Measurements from ENCODE around the gene PTPRA.
"Not testable (repeated sequence)": the region's sequence is repeated elsewhere in the genome, so short reads cannot be mapped to it uniquely, and the experiment has no call there.

- not testable (repeated sequence) for TF ChIP-seq POLR2A (IDR thresholded peaks at IDR 0.05; ENCODE audit: low read depth); EP300 (IDR thresholded peaks at IDR 0.05)
- TF ChIP-seq, protein P1, sequence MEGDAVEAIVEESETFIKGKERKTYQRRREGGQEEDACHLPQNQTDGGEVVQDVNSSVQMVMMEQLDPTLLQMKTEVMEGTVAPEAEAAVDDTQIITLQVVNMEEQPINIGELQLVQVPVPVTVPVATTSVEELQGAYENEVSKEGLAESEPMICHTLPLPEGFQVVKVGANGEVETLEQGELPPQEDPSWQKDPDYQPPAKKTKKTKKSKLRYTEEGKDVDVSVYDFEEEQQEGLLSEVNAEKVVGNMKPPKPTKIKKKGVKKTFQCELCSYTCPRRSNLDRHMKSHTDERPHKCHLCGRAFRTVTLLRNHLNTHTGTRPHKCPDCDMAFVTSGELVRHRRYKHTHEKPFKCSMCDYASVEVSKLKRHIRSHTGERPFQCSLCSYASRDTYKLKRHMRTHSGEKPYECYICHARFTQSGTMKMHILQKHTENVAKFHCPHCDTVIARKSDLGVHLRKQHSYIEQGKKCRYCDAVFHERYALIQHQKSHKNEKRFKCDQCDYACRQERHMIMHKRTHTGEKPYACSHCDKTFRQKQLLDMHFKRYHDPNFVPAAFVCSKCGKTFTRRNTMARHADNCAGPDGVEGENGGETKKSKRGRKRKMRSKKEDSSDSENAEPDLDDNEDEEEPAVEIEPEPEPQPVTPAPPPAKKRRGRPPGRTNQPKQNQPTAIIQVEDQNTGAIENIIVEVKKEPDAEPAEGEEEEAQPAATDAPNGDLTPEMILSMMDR (IDR thresholded peaks at IDR 0.05): not testable (repeated sequence)
Measured at GRCh38 chr20:2895154-2895553, 21.9 kb downstream of the PTPRA start.

Measured in esophagus muscularis mucosa (tissue), 4 donors.